Superior temporal gyrus (tissue), 1 donor: Measurements from ENCODE around the gene SCN2A.

ENCODE experiments used
- DNase-seq: peaks from one replicate; pipeline ENCODE4 v3.0.0-alpha.2; 2016; ENCODE audit errors: extremely low spot score

The SCN2A gene

DNA sequence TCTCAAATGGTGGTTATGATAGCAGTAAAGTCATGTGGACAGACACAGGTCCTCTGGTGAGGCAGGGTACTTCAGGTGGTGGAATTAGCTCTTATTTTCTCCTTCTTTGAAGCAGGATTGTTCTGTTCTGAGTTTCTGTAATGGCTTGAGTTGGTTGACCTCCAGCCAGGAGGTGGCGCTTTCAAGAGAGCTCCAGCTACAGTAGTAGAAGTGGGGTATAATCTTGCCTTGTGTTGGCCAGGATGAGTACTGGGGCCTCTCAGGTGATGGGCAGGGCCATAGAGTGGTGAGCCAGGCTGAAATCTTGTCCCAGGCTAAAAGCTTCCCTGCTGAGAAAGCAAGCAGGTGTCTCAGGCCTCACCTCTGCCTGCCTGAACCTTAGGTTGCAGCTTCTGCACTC is 177.8 kb downstream of the SCN2A start:
- no peak for DNase-seq

- no peak for DNase-seq
Measured at GRCh38 chr2:165420231-165420630, 181.0 kb downstream of the SCN2A start.

- DNase-seq = no peak
Measured at GRCh38 chr2:165423081-165423480, 183.9 kb downstream of the SCN2A start.

DNA sequence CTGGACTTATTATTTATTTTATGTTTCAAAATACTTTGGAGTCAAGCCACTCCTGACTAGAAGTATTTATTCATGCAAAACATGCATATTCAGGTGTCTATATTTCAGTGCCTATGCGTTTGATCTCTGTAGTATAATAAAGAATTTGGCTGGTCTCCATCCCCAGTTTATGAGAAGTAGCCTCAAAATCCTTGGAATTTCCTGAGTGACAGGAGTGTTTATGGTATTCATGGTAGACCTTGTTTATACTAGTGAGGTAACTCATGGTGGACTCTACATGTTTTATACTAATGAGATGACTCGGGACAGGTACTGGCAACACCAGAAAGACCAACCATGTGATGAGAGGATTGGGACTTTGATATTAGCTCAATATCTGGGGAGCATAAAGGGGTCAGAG is 186.3 kb downstream of the SCN2A start:
- no peak for DNase-seq

DNA sequence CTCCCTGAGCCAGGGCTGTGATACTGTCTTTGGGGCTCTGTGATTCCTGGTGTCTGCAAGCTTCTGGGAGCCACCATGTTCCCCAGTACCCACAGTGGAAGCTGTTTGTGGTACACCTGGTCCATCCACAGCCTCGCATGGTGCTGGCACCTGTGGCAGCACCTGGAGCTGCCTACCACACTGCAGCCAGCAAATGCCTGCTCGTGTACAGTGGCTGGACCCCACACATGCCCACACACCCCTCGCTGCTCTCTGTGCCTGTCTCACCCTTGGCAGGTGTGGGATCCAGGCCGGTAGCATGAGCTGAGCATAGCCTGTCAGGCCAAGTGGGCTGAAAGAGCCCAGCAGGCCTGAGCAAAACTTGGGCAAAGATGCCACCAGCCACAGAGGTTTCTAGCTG is 188.5 kb downstream of the SCN2A start:
- no peak for DNase-seq

DNA sequence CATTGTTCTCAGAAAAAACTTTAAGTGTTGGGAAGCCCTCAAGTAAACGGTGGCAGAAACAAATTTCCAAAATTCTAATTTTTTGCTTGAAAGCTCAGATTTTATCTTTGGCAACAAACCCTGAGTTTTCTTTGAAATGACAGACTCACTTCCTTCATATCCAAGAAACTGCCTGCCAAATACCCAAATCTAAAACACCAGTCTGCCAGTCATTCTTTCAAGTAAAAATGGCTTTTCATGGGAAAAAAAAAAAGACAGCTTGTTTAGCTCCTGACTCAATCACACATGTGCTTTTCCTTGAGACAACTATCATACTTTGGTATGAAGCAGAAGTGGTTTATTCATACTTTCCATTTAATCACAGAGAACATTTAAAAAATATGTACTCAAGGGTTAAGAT is 189.7 kb downstream of the SCN2A start:
- DNase-seq = no peak

DNA sequence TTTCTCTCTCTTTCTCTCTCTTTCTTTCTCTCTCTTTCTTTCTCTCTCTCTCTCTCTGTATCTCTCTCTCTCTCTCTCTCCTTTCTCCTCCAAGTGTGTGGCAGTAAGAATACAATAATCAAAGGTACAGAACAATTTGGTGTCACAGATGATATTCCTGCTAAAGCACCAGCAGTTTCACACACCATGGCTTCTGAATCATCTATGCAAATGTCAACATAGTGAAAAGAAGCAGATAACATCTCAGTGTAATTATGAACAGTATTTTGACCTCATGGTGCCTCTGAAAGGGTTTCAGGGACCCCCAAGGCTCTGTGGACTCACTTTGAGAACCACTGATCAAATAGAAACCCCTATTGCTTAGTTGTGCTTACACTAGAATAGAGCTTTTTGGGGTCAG is 191.8 kb downstream of the SCN2A start:
- DNase-seq = no peak

GRCh38 chr2:165432234-165432966 is 193.2 kb downstream of the SCN2A start:
- DNase-seq = no peak

GRCh38 chr2:165434865-165435496 is 195.8 kb downstream of the SCN2A start:
- DNase-seq = no peak

- no peak for DNase-seq
Measured at GRCh38 chr2:165435611-165436010, 196.4 kb downstream of the SCN2A start.

GRCh38 chr2:165436559-165436958 is 197.3 kb downstream of the SCN2A start:
- DNase-seq = no peak

DNA sequence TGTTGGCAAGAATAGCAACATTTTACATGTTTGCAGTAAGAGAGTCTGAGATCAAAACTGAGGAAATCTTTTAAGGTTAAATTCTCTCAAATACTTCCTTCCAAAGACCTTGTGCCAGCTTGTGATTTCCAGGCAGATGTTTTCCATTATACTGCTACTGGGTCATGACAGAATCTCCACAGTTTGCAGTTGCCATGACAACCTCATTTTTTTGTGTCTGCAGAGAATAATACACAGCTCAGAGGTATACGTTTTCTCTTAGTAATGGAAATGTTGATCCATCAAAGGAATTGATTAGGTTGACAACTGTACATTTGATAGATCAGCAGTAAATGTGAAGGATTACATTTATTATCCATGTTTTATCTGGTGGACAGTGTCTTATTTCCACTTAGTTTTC is 201.2 kb downstream of the SCN2A start:
- DNase-seq = peak; percentile 31
